ENCODE measurements around the gene ACTN1.

The ACTN1 gene

DNA sequence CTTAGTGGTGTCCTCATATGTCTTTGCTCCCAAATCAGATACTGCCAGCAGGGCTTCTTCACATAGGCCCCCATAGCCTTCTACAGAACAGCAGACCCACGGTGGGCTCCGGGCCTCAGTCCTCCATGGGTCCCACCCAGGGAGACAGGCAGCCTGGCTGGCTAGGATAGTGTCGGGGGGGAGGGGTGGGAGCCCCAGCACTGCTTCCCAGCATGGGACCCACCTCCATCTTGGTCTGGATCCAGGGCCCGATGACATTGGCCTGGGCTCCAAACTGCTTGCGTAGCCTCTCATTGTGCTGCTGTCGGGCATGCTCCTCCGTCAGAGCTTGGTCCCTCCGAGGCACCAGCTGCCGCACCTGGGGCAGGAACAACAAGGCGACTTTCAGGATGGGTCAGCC lies 96.9 kb downstream of the ACTN1 start:
- no peaks in the 10 kb centered on the region for H3K27me3 ChIP-seq (ENCODE audit: control insufficient read depth, insufficient read depth, low read length)
- no peaks in the 10 kb centered on the region for H3K4me1 ChIP-seq (ENCODE audit: control insufficient read depth, insufficient read depth, low read length)
- no peak overlapping the region for H3K27ac ChIP-seq (ENCODE audit: low read depth, low read length)
- no peak overlapping the region for H3K9ac ChIP-seq (ENCODE audit: low read depth, low read length)
- H3K36me3 ChIP-seq (ENCODE audit: control insufficient read depth, insufficient read depth, low read length) = peaks cover 89% of the 10 kb centered on the region
- H3K4me3 ChIP-seq (ENCODE audit: low read depth, low read length) = no peak overlapping the region
- H3K9me3 ChIP-seq (ENCODE audit: control insufficient read depth, insufficient read depth, low read length) = no peaks in the 10 kb centered on the region

DNA sequence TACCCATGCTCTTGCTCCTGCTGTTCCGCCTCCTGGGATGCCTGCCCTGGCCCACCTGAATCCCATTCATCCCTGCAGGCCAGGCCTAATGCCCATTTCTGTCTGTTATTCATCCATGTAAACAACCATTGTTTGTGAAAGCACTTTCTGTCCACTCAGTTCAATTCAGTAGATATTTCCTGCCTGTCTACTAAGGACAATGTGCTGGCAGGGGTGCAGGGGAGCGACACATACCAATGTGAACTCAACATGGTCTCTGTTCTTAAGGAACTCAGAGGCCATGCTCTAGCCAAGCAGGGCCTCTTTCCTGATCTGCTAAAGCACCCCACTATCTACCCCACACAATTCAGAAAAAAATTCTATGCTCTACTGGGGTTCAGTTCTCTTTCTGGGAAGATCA lies 97.7 kb downstream of the ACTN1 start:
- Histone ChIP-seq H3K9me3 (ENCODE audit: control insufficient read depth, insufficient read depth, low read length) (no peaks in the 10 kb centered on the region), H3K9ac (ENCODE audit: low read depth, low read length) (no peak overlapping the region), H3K4me1 (ENCODE audit: control insufficient read depth, insufficient read depth, low read length) (no peaks in the 10 kb centered on the region), H3K27ac (ENCODE audit: low read depth, low read length) (no peak overlapping the region), H3K4me3 (ENCODE audit: low read depth, low read length) (no peak overlapping the region), H3K36me3 (ENCODE audit: control insufficient read depth, insufficient read depth, low read length) (peaks cover 93% of the 10 kb centered on the region), H3K27me3 (ENCODE audit: control insufficient read depth, insufficient read depth, low read length) (no peaks in the 10 kb centered on the region)

DNA sequence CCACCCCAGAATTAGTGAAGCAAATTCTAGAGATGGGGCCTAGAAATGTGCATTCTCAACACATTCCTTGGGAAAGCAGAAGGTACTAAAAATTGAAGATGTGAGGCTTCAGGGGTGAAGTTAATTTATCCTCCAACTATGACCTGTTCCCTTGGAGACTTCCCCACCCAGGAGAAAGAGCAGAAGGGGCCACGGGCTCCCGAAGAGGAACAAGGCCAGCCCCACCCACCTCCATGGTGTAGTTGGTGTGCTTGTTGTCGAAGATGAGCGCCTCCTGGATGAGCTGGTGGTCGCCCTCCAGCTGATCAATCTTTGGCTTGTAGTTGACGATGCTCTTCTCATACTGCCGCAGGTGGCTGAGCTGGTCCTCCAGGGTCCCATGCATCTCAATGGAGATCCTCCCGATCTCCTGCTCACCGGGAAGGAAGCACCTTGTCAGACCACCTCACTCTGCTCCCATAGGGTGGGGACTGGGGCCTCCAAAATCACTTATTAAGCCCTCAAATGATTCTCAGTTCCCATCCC lies 98.5 kb downstream of the ACTN1 start:
- Histone ChIP-seq H3K4me1 (ENCODE audit: control insufficient read depth, insufficient read depth, low read length) (no peaks in the 10 kb centered on the region), H3K27me3 (ENCODE audit: control insufficient read depth, insufficient read depth, low read length) (no peaks in the 10 kb centered on the region), H3K36me3 (ENCODE audit: control insufficient read depth, insufficient read depth, low read length) (peaks cover 93% of the 10 kb centered on the region), H3K9me3 (ENCODE audit: control insufficient read depth, insufficient read depth, low read length) (no peaks in the 10 kb centered on the region), H3K4me3 (ENCODE audit: low read depth, low read length) (no peak overlapping the region), H3K27ac (ENCODE audit: low read depth, low read length) (no peak overlapping the region), H3K9ac (ENCODE audit: low read depth, low read length) (no peak overlapping the region)

DNA sequence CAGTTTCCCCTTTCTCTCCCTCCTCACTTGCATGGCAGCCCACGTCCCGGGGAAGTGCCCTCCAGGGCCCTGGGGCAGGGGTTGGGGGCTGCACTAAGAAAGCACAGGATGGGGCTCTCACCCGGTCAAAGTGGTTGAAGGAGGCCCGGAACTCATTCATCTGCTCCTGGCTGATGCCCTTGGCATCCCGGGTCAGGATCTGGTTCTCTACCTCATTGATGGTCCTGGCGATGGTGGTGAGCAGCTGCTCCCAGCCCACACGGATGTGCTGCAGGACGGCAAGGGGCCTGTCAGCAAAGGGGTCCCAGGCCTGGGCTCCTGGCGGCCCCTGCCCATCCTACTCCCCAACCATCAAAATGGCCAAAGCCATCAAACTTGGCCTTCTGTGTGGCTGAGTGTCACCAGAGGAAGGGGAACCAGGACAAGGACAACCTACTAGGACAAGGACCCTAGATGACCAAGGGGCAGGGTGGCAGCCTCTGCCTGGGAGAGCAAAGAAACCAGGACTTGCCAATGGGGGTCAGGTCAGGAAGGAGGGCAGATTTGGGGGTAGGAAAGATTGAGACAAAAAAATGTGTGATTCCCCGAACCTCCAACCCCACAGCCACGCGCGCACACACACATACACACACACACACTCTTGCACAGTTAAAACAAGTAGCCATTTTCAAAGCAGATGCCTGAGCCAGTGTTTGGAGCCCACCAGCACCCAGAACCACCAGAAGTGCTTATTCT lies 99.1 kb downstream of the ACTN1 start:
- Histone ChIP-seq H3K36me3 (ENCODE audit: control insufficient read depth, insufficient read depth, low read length) (peaks cover 96% of the 10 kb centered on the region), H3K4me1 (ENCODE audit: control insufficient read depth, insufficient read depth, low read length) (no peaks in the 10 kb centered on the region), H3K9ac (ENCODE audit: low read depth, low read length) (no peak overlapping the region), H3K27me3 (ENCODE audit: control insufficient read depth, insufficient read depth, low read length) (no peaks in the 10 kb centered on the region), H3K4me3 (ENCODE audit: low read depth, low read length) (no peak overlapping the region), H3K9me3 (ENCODE audit: control insufficient read depth, insufficient read depth, low read length) (no peaks in the 10 kb centered on the region), H3K27ac (ENCODE audit: low read depth, low read length) (no peak overlapping the region)

DNA sequence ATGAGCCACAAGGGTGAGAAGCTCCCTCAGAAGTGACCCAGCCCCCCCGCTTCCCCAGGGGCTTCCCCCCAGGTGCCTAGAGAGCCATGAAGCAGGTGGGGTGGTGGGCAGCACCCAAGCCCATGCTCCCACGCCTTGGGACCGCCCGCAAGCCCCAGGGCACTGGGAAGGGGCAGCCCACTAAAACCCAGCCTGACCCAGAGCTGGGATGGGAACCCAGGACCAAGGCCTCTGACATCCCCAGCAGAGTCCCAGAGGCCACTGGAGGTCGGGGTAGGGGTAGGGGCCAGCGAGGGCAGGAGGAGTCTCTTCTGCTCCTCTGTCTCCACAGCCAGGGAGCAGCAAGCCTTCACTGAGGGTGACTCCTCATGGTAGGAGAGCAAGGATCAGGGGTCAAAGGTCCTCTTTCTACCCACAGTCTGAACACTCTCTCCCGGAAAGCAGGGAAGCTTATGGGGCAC lies 99.8 kb downstream of the ACTN1 start:
- H3K36me3 ChIP-seq (ENCODE audit: control insufficient read depth, insufficient read depth, low read length) = peaks cover 96% of the 10 kb centered on the region
- no peak overlapping the region for H3K9ac ChIP-seq (ENCODE audit: low read depth, low read length)
- no peak overlapping the region for H3K4me3 ChIP-seq (ENCODE audit: low read depth, low read length)
- H3K9me3 ChIP-seq (ENCODE audit: control insufficient read depth, insufficient read depth, low read length) = no peaks in the 10 kb centered on the region
- H3K4me1 ChIP-seq (ENCODE audit: control insufficient read depth, insufficient read depth, low read length) = no peaks in the 10 kb centered on the region
- H3K27ac ChIP-seq (ENCODE audit: low read depth, low read length) = no peak overlapping the region
- H3K27me3 ChIP-seq (ENCODE audit: control insufficient read depth, insufficient read depth, low read length) = no peaks in the 10 kb centered on the region

DNA sequence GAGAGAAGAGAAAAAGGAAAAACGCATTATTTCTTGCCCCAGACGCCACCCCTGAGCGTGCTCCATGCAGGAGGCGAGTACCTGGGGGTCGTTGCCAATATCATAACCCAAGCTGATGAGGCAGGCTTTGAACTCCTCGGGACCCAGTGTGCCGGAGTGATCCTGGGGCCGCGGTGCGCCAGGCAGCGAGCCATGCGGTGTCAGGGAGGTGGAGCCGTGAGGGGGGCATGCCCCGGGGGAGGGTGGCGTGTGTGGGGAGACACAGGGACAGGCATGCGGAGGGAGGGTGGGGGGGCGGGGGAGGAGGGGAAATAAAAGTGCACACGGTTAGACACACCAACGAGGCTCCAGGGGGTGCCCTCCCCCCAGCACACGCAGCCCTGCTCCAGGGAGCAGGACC lies 100.2 kb downstream of the ACTN1 start:
- H3K4me1 ChIP-seq (ENCODE audit: control insufficient read depth, insufficient read depth, low read length) = no peaks in the 10 kb centered on the region
- no peaks in the 10 kb centered on the region for H3K27me3 ChIP-seq (ENCODE audit: control insufficient read depth, insufficient read depth, low read length)
- H3K9me3 ChIP-seq (ENCODE audit: control insufficient read depth, insufficient read depth, low read length) = no peaks in the 10 kb centered on the region
- no peak overlapping the region for H3K27ac ChIP-seq (ENCODE audit: low read depth, low read length)
- H3K4me3 ChIP-seq (ENCODE audit: low read depth, low read length) = no peak overlapping the region
- no peak overlapping the region for H3K9ac ChIP-seq (ENCODE audit: low read depth, low read length)
- peaks cover 96% of the 10 kb centered on the region for H3K36me3 ChIP-seq (ENCODE audit: control insufficient read depth, insufficient read depth, low read length)

DNA sequence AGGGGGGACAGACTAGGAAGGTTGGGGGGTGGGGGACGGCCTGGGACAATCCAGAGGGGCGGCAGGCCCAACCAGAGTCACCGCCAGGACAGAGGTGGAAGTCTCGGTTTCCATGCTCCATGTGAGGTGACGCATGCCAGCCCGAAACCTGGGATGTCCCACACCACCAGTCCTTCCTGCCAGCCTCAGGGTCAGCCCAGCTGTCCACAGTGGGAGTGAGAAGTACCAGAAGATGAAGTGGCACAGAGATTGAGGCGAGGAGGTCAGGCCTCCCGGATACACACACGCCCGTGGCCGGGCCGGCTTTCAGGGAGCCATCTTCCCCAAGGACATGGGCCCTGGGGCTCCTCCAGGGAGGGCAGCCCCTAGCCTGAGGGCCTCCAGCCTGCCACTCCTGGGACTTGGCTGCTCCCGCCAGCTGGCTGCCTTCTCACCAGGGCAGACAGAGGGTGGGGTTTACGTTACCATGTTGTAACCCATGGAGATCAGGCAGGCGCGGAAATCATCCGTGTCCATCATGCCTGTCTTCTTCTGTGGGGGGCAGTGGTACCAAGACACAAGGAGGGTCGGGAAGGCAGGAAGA lies 101.0 kb downstream of the ACTN1 start:
- H3K4me1 ChIP-seq (ENCODE audit: control insufficient read depth, insufficient read depth, low read length) = no peaks in the 10 kb centered on the region
- peaks cover 96% of the 10 kb centered on the region for H3K36me3 ChIP-seq (ENCODE audit: control insufficient read depth, insufficient read depth, low read length)
- H3K9ac ChIP-seq (ENCODE audit: low read depth, low read length) = no peak overlapping the region
- H3K27ac ChIP-seq (ENCODE audit: low read depth, low read length) = no peak overlapping the region
- no peak overlapping the region for H3K4me3 ChIP-seq (ENCODE audit: low read depth, low read length)
- H3K9me3 ChIP-seq (ENCODE audit: control insufficient read depth, insufficient read depth, low read length) = no peaks in the 10 kb centered on the region
- H3K27me3 ChIP-seq (ENCODE audit: control insufficient read depth, insufficient read depth, low read length) = no peaks in the 10 kb centered on the region

DNA sequence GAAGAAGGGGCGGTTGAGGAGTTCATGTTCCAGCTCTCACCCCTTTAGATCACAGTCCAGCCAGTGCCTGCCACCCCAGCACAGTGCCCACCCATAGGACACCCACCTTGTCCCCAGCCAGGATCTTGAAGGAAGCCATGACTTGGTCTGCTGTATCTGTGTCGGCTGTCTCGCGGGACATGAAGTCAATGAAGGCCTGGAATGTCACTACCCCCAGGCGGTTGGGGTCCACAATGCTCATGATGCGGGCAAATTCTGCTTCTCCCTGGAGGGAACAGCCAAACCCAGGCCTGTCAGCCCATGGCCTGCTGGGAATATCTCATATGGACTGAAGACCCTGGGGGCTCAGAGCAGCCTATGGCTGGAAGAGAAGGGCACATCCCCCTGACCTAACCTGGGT lies 102.1 kb downstream of the ACTN1 start:
- Histone ChIP-seq H3K9me3 (ENCODE audit: control insufficient read depth, insufficient read depth, low read length) (no peaks in the 10 kb centered on the region), H3K4me3 (ENCODE audit: low read depth, low read length) (no peak overlapping the region), H3K27me3 (ENCODE audit: control insufficient read depth, insufficient read depth, low read length) (no peaks in the 10 kb centered on the region), H3K9ac (ENCODE audit: low read depth, low read length) (no peak overlapping the region), H3K27ac (ENCODE audit: low read depth, low read length) (no peak overlapping the region), H3K36me3 (ENCODE audit: control insufficient read depth, insufficient read depth, low read length) (peaks cover 96% of the 10 kb centered on the region), H3K4me1 (ENCODE audit: control insufficient read depth, insufficient read depth, low read length) (no peaks in the 10 kb centered on the region)

DNA sequence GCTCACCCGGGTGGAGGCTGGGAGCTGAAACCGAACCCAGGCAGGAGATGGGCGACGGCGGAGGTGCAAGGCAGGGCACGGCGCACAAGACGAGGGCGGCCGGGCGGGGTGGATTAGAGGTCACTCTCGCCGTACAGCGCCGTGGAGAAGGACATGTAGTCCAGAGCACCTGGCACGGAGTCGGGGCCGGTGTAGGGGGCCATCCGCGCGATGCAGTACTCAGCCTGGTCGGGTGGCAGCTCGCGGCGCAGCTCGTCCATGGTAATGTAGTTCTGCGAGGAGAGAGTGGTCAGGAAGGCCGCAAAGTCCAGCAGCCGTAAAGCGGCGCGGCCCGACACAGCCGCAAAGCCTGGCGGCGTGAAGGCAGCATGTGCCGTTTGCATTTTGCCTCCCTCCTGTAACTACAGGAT lies 104.4 kb downstream of the ACTN1 start:
- peaks cover 87% of the 10 kb centered on the region for H3K36me3 ChIP-seq (ENCODE audit: control insufficient read depth, insufficient read depth, low read length)
- H3K9ac ChIP-seq (ENCODE audit: low read depth, low read length) = no peak overlapping the region
- no peaks in the 10 kb centered on the region for H3K4me1 ChIP-seq (ENCODE audit: control insufficient read depth, insufficient read depth, low read length)
- H3K27ac ChIP-seq (ENCODE audit: low read depth, low read length) = no peak overlapping the region
- H3K4me3 ChIP-seq (ENCODE audit: low read depth, low read length) = no peak overlapping the region
- no peaks in the 10 kb centered on the region for H3K9me3 ChIP-seq (ENCODE audit: control insufficient read depth, insufficient read depth, low read length)
- no peaks in the 10 kb centered on the region for H3K27me3 ChIP-seq (ENCODE audit: control insufficient read depth, insufficient read depth, low read length)

DNA sequence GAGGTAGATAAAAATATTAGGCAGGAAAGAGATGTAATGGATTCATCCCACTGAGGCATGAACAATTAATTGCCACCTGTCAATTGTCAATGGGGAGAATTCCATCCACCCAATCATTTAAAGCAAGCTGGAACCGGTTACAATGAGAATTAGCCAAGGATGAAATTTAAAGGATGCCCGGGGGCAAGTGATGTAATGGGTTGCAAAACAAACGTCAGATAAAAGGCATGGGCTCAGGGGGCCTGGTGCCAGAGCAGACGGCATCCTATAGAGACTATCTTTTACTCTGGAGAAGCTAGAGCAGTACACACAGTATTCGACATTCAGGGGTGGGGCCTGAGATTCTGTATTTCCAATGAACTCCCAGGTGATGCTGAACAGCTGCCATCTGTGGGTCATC lies 105.7 kb downstream of the ACTN1 start:
- H3K9ac ChIP-seq (ENCODE audit: low read depth, low read length) = no peak overlapping the region
- H3K27ac ChIP-seq (ENCODE audit: low read depth, low read length) = no peak overlapping the region
- peaks cover 75% of the 10 kb centered on the region for H3K36me3 ChIP-seq (ENCODE audit: control insufficient read depth, insufficient read depth, low read length)
- H3K27me3 ChIP-seq (ENCODE audit: control insufficient read depth, insufficient read depth, low read length) = no peaks in the 10 kb centered on the region
- no peak overlapping the region for H3K4me3 ChIP-seq (ENCODE audit: low read depth, low read length)
- H3K4me1 ChIP-seq (ENCODE audit: control insufficient read depth, insufficient read depth, low read length) = no peaks in the 10 kb centered on the region
- no peaks in the 10 kb centered on the region for H3K9me3 ChIP-seq (ENCODE audit: control insufficient read depth, insufficient read depth, low read length)

DNA sequence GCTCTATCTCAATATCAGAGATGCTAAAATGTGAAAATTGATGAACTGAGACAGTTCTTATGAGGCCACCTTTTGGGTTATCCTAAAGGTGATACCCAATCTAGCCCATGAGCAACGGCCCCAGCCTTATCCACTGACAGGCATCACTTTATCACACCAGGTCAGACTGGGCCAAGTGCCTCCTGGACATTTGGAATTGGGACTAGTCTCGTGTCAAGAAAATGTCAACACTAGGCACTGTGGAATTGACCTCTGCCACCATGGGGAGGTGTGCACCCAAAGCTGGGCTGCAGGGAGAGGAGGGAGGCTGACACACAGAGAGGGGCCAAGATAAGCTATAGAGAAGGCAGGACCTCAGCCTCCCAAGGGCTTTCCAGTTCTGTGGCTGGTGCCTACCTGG lies 107.7 kb downstream of the ACTN1 start:
- Histone ChIP-seq H3K9ac (ENCODE audit: low read depth, low read length) (no peak overlapping the region), H3K4me3 (ENCODE audit: low read depth, low read length) (no peak overlapping the region), H3K36me3 (ENCODE audit: control insufficient read depth, insufficient read depth, low read length) (peaks cover 55% of the 10 kb centered on the region), H3K9me3 (ENCODE audit: control insufficient read depth, insufficient read depth, low read length) (no peaks in the 10 kb centered on the region), H3K27ac (ENCODE audit: low read depth, low read length) (no peak overlapping the region), H3K27me3 (ENCODE audit: control insufficient read depth, insufficient read depth, low read length) (no peaks in the 10 kb centered on the region), H3K4me1 (ENCODE audit: control insufficient read depth, insufficient read depth, low read length) (no peaks in the 10 kb centered on the region)

Measured in HUES48 (cell line).